GM21717 (cell line): Measurements from ENCODE around the gene ACTN4.
"Not testable (repeated sequence)": the region's sequence is repeated elsewhere in the genome, so short reads cannot be mapped to it uniquely, and the experiment has no call there.

Source experiments
- ATAC-seq: cut with Tn5 transposase; IDR thresholded peaks from one replicate; pipeline ENCODE4 v1.9.1; 2021; ENCODE audit warnings: mild to moderate bottlenecking, moderate library complexity; ENCODE audit not compliant: unreplicated experiment

Gene ACTN4

DNA sequence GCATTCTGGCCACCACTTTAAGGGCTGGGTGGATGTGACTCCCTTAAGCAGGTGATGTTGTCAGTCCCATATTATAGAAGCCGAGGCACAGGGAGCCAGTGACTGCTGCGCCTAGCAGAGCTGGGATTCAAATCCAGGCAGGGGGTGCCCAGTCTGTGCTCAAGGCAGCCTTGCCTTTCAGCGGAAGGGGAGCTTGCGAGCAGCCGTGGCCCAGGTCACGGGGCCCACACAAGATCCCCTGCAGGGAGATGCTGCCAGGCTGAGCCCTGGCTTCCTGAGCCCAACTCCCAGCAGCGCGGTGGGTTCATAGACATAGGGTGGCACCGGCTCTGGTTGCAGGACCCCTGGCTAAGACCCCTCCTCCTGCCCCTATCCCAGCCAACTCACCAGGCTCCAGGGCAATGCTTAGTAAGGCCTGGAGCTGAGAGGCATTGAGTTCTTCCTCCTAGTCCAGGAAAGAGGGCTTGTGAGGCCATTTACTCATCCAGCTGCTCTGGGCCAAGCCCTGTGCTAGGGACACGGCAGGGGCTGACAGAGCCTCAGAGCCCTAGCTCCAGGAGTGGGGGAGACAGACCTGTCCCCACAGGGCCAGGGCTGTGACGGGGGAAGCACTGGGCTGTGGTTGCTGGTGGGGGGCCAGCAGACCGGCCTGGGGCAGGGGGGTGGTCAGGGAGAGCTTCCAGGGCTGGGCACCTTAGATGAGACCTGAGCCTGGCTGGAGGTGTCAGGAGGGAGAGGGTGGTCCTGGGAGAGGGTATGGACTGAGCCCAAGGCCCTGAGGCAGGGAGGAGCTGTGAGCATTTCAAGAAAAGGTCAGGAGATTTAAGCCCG, 87.2 kb downstream of the ACTN4 start:
- ATAC-seq, result no peak

DNA sequence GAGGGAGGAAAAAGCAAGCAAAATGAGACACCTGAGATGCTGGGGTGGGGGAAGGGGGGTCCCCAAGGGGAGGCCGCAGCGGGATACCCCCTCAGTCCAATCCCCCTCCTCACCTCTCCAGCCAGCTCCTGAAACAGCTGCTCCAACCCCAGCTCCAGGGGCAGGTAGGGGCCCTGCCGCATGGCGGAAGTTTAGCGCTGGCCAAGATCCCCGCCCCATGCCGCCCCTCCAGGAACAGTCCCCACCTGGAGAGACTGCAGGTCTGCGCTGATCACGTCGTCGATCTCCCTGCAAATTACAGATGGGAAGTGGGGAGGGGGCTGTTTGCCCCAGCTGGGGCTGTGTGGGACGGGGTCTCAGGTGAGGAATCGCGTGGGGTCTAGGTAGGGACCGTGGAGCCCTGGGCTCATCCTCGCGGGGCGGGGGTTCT, 87.8 kb downstream of the ACTN4 start:
- no peak for ATAC-seq

- no peak for ATAC-seq
These were observed 88.6 kb downstream of the ACTN4 start for GRCh38 chr19:38736036-38736412.

GRCh38 chr19:38736413-38737280, 89.2 kb downstream of the ACTN4 start:
- ATAC-seq, result no peak

DNA sequence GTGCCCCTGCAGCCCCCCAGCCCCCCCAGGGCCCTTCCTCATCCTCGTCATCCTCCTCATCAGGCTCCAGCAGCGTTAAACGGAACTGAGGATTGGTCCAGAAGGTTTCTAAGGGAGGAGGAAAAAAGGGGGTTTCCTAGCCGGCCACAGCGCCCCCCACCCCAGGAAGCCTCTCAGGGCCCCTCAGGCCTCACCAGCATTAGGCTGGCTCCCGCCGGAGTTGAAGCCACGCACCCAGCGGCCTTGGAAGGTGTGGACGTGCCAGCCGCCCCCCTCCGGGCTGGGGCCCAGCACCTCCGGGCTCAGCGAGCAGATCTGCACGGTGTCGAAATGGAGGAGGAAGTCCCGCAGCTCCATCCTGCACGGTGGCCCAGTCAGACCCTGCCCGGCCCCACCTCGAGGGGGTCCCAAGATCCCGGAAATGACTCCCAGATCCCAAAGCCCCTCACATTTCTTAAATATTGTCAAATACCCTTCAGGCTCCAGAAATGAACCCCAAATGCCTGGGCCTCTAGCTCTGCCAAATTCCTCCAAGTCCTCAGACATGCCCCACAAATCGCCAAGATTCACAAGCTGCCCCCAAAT, 89.9 kb downstream of the ACTN4 start:
- ATAC-seq, result no peak

- ATAC-seq, result no peak
These were observed 90.7 kb downstream of the ACTN4 start for GRCh38 chr19:38737921-38738737.

DNA sequence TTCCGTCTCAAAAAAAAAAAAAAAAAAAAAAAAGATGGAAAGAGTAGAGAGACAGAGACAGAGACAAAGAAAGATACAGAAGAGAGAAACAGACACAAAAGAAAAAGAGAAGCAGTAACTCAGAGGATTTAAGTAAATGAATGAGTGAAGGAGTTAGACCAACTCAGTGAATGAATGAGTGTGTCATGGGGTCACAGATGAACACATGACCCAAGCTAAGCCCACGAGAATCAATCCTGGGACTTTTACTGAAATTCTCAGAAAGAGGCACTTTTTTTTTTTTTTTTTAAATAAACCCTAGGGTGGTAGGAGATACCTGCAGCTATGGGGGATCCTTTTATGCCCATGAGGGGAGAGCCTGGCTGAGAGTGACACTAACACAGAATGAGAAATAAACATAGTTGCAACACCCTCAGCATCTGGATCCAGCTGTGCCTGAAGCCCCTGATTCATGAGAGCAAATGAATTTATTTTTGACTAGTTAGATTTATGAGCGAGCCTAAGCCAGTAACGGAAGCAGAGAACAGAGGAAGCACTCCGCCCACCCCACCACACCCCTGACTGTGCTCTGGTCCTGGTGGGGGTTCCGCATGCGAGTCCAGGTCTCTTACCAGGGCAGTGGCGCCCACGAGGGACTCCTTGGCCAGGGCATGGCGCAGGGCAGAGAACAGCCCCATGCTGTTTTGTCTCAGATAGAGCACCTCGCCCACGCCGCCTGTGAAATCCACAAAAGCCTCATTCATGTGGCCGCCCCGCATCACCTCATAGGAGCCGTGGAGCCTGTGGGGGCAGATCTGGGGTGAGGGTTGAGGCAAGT, 92.2 kb downstream of the ACTN4 start:
- ATAC-seq, result no peak

DNA sequence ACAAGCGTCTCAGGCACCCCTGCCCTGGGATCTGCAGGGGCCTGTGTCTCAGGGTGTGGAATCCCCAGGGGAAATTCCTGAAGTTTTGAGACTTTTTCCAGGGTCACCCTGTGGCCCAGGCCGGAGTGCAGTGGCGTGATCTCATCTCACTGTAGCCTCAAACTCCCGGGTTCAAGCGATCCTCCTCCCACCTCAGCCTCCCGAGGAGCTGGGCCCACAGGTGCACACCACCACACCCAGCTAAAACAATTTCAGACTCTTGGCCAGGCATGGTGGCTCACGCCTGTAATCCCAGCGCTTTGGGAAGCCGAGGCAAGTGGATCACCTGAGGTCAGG, 92.8 kb downstream of the ACTN4 start:
- no peak for ATAC-seq

- ATAC-seq, result no peak
These were observed 93.5 kb downstream of the ACTN4 start for GRCh38 chr19:38740932-38741331.

- ATAC-seq, result no peak
These were observed 94.2 kb downstream of the ACTN4 start for GRCh38 chr19:38741670-38742069.

DNA sequence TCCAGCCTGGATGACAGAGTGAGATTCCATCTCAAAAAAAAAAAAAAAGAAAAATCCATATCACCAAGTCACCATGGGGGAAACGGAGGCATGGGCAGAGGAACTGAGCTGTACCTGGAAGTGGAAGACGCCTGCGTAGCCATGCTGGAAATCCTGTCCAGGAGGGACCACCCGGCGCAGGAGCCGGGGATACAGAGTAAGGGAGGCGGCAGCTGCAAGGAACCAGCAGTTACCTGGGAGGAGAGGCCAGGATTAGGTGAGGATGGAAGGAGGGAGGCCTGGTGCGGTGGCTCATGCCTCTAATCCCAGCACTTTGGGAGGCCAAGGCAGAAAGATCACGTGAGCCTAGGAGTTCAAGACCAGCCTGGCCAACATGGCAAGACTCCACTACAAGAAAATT, 94.8 kb downstream of the ACTN4 start:
- no peak for ATAC-seq

- no peak for ATAC-seq
These were observed 95.5 kb downstream of the ACTN4 start for GRCh38 chr19:38742906-38743305.

DNA sequence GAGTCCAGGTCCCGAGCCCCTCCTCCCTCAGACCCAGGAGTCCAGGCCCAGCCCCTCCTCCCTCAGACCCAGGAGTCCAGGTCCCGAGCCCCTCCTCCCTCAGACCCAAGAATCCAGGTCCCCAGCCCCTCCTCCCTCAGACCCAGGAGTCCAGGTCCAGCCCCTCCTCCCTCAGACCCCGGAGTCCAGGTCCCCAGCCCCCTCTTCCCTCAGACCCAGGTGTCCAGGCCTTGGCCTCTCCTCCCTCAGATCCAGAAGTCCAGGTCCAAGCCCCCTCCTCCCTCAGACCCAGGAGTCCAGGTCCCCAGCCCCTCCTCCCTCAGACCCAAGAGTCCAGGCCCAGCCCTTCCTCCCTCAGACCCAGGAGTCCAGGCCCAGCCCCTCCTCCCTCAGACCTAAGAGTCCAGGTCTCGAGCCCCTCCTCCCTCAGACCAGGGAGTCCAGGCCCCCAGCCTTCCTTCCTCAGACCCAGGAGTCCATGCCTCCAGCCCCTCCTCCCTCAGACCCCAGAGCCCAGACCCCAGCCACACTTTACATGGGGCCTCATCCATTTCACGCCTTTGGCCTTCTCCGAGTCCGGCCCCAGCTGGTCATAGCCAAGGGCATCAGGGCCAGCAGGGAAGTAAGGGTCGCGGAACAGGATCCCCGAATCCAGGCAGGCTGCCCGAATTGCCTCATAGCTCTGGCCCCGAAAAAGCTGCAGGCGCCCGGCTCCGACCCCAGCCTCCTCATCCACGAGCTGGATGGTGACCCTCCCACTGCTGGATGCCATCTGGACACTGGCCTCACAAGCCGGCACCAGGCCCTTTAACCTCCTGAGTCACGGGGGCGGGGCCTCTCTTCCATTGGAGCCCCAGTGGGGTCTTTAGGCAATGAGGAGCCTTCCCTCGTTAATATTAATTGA, 96.2 kb downstream of the ACTN4 start:
- no peak for ATAC-seq

GRCh38 chr19:38744298-38744681, 96.8 kb downstream of the ACTN4 start, which contains the start of gene CAPN12:
Gene CAPN12 (minus strand): TSS chr19:38744474. CDS start chr19:38744165, 309 bp downstream.
- ATAC-seq, result no peak

DNA sequence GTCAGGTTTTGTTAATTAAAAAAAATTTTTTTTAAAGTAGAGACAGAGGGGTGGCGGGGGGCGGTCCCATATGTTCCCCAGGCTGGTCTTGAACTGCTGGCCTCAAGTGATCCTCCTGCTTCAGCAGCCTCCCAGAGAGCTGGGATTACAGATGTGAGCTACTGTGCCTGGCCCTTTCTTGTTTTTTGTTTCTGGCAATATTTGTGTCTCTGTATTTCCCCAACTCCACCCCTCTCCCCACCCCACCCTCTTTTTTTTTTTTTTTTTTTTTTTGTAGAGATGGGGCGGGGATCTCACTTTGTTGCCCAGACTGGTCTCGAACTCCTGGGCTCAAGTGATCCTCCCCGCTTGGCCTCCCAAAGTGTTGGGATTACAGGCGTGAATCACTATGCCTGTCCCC, 97.4 kb downstream of the ACTN4 start:
- ATAC-seq, result no peak

DNA sequence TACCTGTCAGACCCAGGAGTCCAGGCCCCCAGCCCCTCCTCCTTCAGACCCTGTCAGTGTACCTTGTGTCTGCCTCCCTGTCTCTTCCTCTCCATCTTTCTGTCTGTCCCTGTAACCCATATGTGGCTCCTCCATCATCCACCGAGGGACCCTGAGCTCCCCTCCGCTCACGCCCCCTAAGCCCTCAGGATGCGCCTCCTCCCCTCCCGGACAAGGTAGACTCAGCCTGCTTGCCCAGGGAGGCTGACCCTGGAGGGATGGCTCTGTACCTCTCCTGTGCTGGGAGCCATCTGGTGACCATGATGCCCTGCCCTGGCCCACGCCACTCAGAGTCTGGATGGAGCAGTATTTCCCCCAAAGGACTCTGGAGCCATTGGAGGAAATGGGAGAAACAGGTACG, 97.9 kb downstream of the ACTN4 start:
- no peak for ATAC-seq

DNA sequence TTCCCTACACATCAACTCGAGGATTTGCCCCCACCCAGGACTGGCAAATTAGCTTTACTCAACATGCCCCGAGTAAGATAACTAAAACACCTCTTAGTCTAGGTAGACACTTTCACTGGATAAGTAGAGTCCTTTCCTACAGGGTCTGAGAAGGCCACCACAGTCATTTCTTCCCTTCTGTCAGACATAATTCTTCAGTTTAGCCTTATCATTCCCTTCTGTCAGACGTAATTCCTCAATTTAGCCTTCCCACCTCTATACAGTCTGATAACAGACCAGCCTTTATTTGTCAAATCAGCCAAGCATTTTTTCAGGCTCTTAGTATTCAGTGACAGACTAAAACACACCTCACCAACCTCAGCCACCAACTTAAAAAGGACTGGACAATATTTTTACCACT, 106.3 kb downstream of the ACTN4 start:
- ATAC-seq, result not testable (repeated sequence)

GRCh38 chr19:38754196-38754595, 106.7 kb downstream of the ACTN4 start:
- ATAC-seq, result not testable (repeated sequence)

DNA sequence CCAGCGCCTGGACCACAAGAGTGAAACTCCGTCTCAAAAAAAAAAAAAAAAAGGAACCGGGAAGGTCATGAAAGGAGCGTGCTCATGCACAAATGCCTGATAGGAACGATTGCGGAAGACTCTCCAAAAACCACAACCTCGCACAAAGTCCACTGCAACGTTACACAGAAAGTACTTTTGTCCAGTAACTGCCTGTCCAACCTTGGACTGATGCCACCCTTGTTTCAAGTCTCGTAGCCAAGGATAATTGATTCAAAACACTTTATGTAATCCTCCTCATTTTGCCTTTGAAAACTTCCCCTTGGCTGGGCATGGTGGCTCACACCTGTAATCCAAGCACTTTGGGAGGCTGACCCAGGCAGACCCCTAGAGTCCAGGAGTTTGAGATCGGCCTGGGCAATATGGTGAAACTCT, 112.1 kb downstream of the ACTN4 start:
- ATAC-seq, result no peak
